ENCODE data around the gene GABRA5.

Gene GABRA5

DNA sequence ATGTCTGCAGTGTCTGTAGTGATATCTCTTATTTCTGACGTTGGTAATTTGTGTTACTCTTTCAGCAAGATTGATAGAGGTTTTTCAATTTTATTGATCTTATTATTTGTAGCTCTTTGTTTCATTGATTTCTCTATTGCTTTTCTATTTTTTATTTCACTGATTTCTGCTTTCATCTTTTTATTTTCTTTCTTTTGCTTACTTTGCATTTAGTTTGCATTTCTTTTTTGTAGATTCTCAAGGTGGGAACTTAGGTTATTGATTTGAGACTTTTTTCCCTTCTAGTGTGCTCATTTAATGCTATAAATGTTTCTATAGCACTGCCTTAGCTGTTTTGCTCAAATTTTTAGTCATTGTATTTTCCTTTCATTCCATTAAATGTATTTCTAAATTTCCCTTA lies 54.6 kb downstream of the GABRA5 start:
- no peaks in the 10 kb centered on the region for H3K9me2 ChIP-seq (replicated peaks; ENCODE audit: low read depth, low read length)
- no peaks in the 10 kb centered on the region for H3K4me1 ChIP-seq (ENCODE audit: insufficient read depth, low read length, poor library complexity, severe bottlenecking)
- no peaks in the 10 kb centered on the region for H3K27me3 ChIP-seq (ENCODE audit: insufficient read depth, low read length, poor library complexity, severe bottlenecking)
- no peaks in the 10 kb centered on the region for H3K36me3 ChIP-seq (ENCODE audit: insufficient read depth, low read length)
- H3F3A ChIP-seq (ENCODE audit: low read depth), result no peaks in the 10 kb centered on the region
- H3K4me3 ChIP-seq (ENCODE audit: low read length, poor library complexity, severe bottlenecking), result no peak overlapping the region
- TF ChIP-seq EZH2phosphoT487 (IDR thresholded peaks at IDR 0.05; ENCODE audit: borderline replicate concordance), result no peak
- TF ChIP-seq, protein P1, sequence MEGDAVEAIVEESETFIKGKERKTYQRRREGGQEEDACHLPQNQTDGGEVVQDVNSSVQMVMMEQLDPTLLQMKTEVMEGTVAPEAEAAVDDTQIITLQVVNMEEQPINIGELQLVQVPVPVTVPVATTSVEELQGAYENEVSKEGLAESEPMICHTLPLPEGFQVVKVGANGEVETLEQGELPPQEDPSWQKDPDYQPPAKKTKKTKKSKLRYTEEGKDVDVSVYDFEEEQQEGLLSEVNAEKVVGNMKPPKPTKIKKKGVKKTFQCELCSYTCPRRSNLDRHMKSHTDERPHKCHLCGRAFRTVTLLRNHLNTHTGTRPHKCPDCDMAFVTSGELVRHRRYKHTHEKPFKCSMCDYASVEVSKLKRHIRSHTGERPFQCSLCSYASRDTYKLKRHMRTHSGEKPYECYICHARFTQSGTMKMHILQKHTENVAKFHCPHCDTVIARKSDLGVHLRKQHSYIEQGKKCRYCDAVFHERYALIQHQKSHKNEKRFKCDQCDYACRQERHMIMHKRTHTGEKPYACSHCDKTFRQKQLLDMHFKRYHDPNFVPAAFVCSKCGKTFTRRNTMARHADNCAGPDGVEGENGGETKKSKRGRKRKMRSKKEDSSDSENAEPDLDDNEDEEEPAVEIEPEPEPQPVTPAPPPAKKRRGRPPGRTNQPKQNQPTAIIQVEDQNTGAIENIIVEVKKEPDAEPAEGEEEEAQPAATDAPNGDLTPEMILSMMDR (conservative IDR thresholded peaks at IDR 0.05; ENCODE audit: low read length), result no peak
- H3K79me2 ChIP-seq (ENCODE audit: insufficient read depth, low read length), result no peaks in the 10 kb centered on the region
- H3K9me3 ChIP-seq (ENCODE audit: insufficient read depth, low read depth, low read length), result no peaks in the 10 kb centered on the region
- H4K20me1 ChIP-seq (ENCODE audit: insufficient read depth, low read length, poor library complexity, severe bottlenecking), result no peaks in the 10 kb centered on the region
- H3K9ac ChIP-seq (ENCODE audit: low read depth, low read length, poor library complexity, severe bottlenecking), result no peak overlapping the region
- H3K4me2 ChIP-seq (ENCODE audit: low read depth, low read length, poor library complexity, severe bottlenecking), result no peak overlapping the region
- no peak overlapping the region for H2AFZ ChIP-seq (ENCODE audit: low read length)

DNA sequence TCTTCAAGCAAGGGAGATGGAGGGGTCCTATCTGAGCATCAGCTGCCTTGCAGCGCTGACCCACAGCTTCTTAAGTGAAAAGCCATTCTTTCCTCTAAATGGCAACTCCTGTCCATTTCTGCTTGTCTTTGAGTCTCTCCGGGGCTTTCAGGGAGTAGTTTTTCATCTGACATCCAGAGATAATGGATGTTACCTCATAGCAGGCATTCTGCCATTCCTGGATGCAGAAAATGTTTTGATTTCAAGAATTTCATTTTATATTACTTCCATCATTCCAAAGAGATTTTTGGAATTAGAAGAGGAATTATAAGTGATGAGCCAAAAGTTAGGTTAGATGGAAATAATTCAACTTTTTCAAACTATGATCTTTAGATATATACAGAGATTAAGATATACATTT lies 59.2 kb downstream of the GABRA5 start:
- Histone ChIP-seq H3K27me3 (ENCODE audit: insufficient read depth, low read length, poor library complexity, severe bottlenecking) (no peaks in the 10 kb centered on the region), H3F3A (ENCODE audit: low read depth) (no peaks in the 10 kb centered on the region), H3K9me2 (replicated peaks; ENCODE audit: low read depth, low read length) (no peaks in the 10 kb centered on the region), H3K4me3 (ENCODE audit: low read length, poor library complexity, severe bottlenecking) (no peak overlapping the region), H3K9me3 (ENCODE audit: insufficient read depth, low read depth, low read length) (no peaks in the 10 kb centered on the region; the same call in 1 of the 2 replicates), H3K9ac (ENCODE audit: low read depth, low read length, poor library complexity, severe bottlenecking) (no peak overlapping the region), H4K20me1 (ENCODE audit: insufficient read depth, low read length, poor library complexity, severe bottlenecking) (no peaks in the 10 kb centered on the region), H3K4me2 (ENCODE audit: low read depth, low read length, poor library complexity, severe bottlenecking) (no peak overlapping the region), H3K4me1 (ENCODE audit: insufficient read depth, low read length, poor library complexity, severe bottlenecking) (no peaks in the 10 kb centered on the region), H2AFZ (ENCODE audit: low read length) (no peak overlapping the region), H3K79me2 (ENCODE audit: insufficient read depth, low read length) (no peaks in the 10 kb centered on the region), H3K36me3 (ENCODE audit: insufficient read depth, low read length) (no peaks in the 10 kb centered on the region)
- TF ChIP-seq EZH2phosphoT487 (IDR thresholded peaks at IDR 0.05; ENCODE audit: borderline replicate concordance), result no peak
- TF ChIP-seq, protein P1 (conservative IDR thresholded peaks at IDR 0.05; ENCODE audit: low read length), result no peak

DNA sequence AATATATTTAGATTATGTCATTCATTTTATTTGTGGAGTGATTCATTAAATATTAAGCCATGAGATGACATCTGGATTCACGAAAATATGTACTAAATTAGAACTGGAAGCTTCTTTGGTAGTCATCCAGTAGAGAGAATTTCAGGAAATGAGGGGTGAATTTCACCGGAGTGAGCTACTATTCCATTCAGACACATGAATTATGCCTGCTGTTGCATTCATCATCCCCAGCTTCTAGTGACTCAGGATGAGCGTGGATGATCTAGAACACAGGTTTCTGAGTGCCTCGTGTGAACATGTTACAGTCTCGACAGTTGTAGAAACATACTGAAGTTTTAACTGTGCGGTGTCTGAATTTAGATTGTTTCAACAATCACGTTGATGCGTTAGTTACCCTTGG lies 61.2 kb downstream of the GABRA5 start:
- TF ChIP-seq, protein P1 (conservative IDR thresholded peaks at IDR 0.05; ENCODE audit: low read length), result no peak
- TF ChIP-seq EZH2phosphoT487 (IDR thresholded peaks at IDR 0.05; ENCODE audit: borderline replicate concordance), result no peak
- H3K4me3 ChIP-seq (ENCODE audit: low read length, poor library complexity, severe bottlenecking), result no peak overlapping the region

More for the DNA sequence above, 61.2 kb downstream of the GABRA5 start:
- Histone ChIP-seq H3K4me1 (ENCODE audit: insufficient read depth, low read length, poor library complexity, severe bottlenecking) (no peaks in the 10 kb centered on the region), H4K20me1 (ENCODE audit: insufficient read depth, low read length, poor library complexity, severe bottlenecking) (no peaks in the 10 kb centered on the region), H3K79me2 (ENCODE audit: insufficient read depth, low read length) (no peaks in the 10 kb centered on the region), H3K27me3 (ENCODE audit: insufficient read depth, low read length, poor library complexity, severe bottlenecking) (no peaks in the 10 kb centered on the region), H2AFZ (ENCODE audit: low read length) (no peak overlapping the region), H3K36me3 (ENCODE audit: insufficient read depth, low read length) (no peaks in the 10 kb centered on the region), H3K4me2 (ENCODE audit: low read depth, low read length, poor library complexity, severe bottlenecking) (no peak overlapping the region), H3F3A (ENCODE audit: low read depth) (no peaks in the 10 kb centered on the region), H3K9me3 (ENCODE audit: insufficient read depth, low read depth, low read length) (no peaks in the 10 kb centered on the region; the same call in 1 of the 2 replicates), H3K9me2 (replicated peaks; ENCODE audit: low read depth, low read length) (no peaks in the 10 kb centered on the region), H3K9ac (ENCODE audit: low read depth, low read length, poor library complexity, severe bottlenecking) (no peak overlapping the region)

All from Loucy (cell line).